Fibroblast of lung (primary cell): ENCODE data around the gene CYP4F11. TPM values are rescaled to one million over a fixed set of nuclear protein-coding genes. Genes with fewer than 3 reads are reported as not detected.
"Not testable (repeated sequence)": the region's sequence is repeated elsewhere in the genome, so short reads cannot be mapped to it uniquely, and the experiment has no call there.

Experiments
- DNase-seq, 2 donors: peaks; one replicate each; pipeline versions ENCODE4 v3.0.0 to v3.0.0-alpha.2; 2010; ENCODE audit warnings: low read depth in 2 of 2
- H2AFZ ChIP-seq: 2 replicates; pipeline ENCODE4 v1.5.1; 2012; ENCODE audit warnings: low read length, control low read depth, inconsistent platforms
- H3K27ac ChIP-seq: 2 replicates; pipeline ENCODE4 v1.5.1; 2011; ENCODE audit warnings: low read length, control low read depth; ENCODE audit not compliant: insufficient read depth
- H3K27me3 ChIP-seq: 2 replicates; pipeline ENCODE4 v1.5.1; 2011; ENCODE audit warnings: mild to moderate bottlenecking, low read length; ENCODE audit not compliant: control insufficient read depth, insufficient read depth
- H3K36me3 ChIP-seq: 2 replicates; pipeline ENCODE4 v1.5.1; 2011; ENCODE audit warnings: low read length; ENCODE audit not compliant: control insufficient read depth, insufficient read depth
- H3K4me1 ChIP-seq: 2 replicates; pipeline ENCODE4 v1.5.1; 2011; ENCODE audit warnings: low read length; ENCODE audit not compliant: control insufficient read depth, insufficient read depth; ENCODE audit errors: extremely low read depth
- H3K4me2 ChIP-seq: 2 replicates; pipeline ENCODE4 v1.5.1; 2011; ENCODE audit warnings: low read length, control low read depth; ENCODE audit not compliant: insufficient read depth; ENCODE audit errors: extremely low read depth
- H3K4me3 ChIP-seq, 4 experiments: fragments of 200-600 bp in 1 of 4; sonication (generic) in 1 of 4; replicated peaks in 1 of 4; 2 replicates each; pipeline ENCODE4 v1.5.1; 2011 to 2016; ENCODE audit warnings: low read length in 4 of 4, low read depth in 3 of 4, mild to moderate bottlenecking in 3 of 4, control low read depth in 2 of 4, inconsistent platforms in 1 of 4, mixed read lengths in 1 of 4; ENCODE audit not compliant: insufficient read depth in 1 of 4; ENCODE audit errors: control extremely low read depth in 1 of 4
- H3K79me2 ChIP-seq: 2 replicates; pipeline ENCODE4 v1.5.1; 2012; ENCODE audit warnings: mild to moderate bottlenecking, low read length, inconsistent platforms; ENCODE audit not compliant: control insufficient read depth, insufficient read depth
- H3K9ac ChIP-seq: 2 replicates; pipeline ENCODE4 v1.5.1; 2011; ENCODE audit warnings: mild to moderate bottlenecking, low read length, control low read depth; ENCODE audit not compliant: insufficient read depth
- H3K9me3 ChIP-seq: 2 replicates; pipeline ENCODE4 v1.5.1; 2012; ENCODE audit warnings: low read depth, low read length; ENCODE audit not compliant: control insufficient read depth, insufficient read depth
- H4K20me1 ChIP-seq: 2 replicates; pipeline ENCODE4 v1.5.1; 2011; ENCODE audit warnings: low read length; ENCODE audit not compliant: control insufficient read depth, insufficient read depth; ENCODE audit errors: extremely low read depth
- EZH2 ChIP-seq: IDR thresholded peaks from 2 replicates; pipeline ENCODE4 v1.5.1; 2012; ENCODE audit warnings: low read length, control low read depth, mild to moderate bottlenecking; ENCODE audit errors: missing control alignments
- polyA plus RNA-seq, 2 donors: library from polyadenylated mRNA; depleted of rRNA in 1 of 2; stranded (reverse) in 1 of 2; unstranded in 1 of 2; fragments of >200 nt; gene quantifications; 2 replicates each; pipeline ENCODE4 v1.2.1, GENCODE V29; 2011 to 2012; ENCODE audit warnings: missing spikeins in 1 of 2
- total RNA-seq: library from RNA; depleted of rRNA; stranded (reverse); fragments of >200 nt; gene quantifications from 2 replicates; pipeline ENCODE4 v1.2.1, GENCODE V29; 2014
- TF ChIP-seq, protein P1 (sequence below), 2 donors: IDR thresholded peaks in 1 of 2; conservative IDR thresholded peaks in 1 of 2; 1 replicate in 1 of 2; 2 replicates in 1 of 2; pipeline ENCODE4 v1.5.1; 2011 to 2012; ENCODE audit warnings: low read length in 2 of 2, control low read depth in 1 of 2, inconsistent platforms in 1 of 2, low read depth in 1 of 2, mild to moderate bottlenecking in 1 of 2

Gene CYP4F11
- total and polyA plus RNA-seq, 2 donors (not counting 1 experiment from before 2014, with no cell fraction given): not detected

DNA sequence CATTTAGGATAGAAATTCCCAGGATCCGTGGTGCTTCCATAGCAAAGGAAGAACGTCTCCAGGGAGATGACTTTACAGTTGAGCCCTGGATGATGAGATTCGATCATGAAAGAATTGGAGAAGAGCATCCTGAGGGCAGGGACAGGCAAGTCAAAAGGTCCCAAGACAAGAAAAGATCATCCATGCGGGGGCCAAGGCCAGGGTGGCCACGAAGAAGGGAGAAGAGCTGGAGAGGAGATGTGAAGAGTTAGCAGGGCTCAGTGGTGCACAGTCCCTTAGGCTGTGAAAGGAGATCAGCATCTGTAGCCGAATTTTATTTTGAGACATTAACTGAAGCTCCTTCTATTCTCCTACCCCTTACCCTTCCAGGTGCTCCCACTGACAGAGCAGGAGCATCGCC lies 43.4 kb upstream of the CYP4F11 start:
- no peak for DNase-seq
- Histone ChIP-seq H3K9me3 (no peaks in the 10 kb centered on the region), H3K27ac (no peak overlapping the region), H3K9ac (no peak overlapping the region), H3K27me3 (no peaks in the 10 kb centered on the region), H3K79me2 (no peaks in the 10 kb centered on the region), H2AFZ (no peak overlapping the region), H3K4me1 (no peaks in the 10 kb centered on the region), H3K4me2 (no peak overlapping the region), H3K36me3 (no peaks in the 10 kb centered on the region), H3K4me3 (no peak overlapping the region), H4K20me1 (no peaks in the 10 kb centered on the region)
- TF ChIP-seq, protein P1, sequence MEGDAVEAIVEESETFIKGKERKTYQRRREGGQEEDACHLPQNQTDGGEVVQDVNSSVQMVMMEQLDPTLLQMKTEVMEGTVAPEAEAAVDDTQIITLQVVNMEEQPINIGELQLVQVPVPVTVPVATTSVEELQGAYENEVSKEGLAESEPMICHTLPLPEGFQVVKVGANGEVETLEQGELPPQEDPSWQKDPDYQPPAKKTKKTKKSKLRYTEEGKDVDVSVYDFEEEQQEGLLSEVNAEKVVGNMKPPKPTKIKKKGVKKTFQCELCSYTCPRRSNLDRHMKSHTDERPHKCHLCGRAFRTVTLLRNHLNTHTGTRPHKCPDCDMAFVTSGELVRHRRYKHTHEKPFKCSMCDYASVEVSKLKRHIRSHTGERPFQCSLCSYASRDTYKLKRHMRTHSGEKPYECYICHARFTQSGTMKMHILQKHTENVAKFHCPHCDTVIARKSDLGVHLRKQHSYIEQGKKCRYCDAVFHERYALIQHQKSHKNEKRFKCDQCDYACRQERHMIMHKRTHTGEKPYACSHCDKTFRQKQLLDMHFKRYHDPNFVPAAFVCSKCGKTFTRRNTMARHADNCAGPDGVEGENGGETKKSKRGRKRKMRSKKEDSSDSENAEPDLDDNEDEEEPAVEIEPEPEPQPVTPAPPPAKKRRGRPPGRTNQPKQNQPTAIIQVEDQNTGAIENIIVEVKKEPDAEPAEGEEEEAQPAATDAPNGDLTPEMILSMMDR (conservative IDR thresholded peaks at IDR 0.05 in 1 of 2, IDR thresholded peaks at IDR 0.05 in 1 of 2; ENCODE audit: low read depth in 1 of 2, low read length in 2 of 2): no peak
- no peak for TF ChIP-seq EZH2

DNA sequence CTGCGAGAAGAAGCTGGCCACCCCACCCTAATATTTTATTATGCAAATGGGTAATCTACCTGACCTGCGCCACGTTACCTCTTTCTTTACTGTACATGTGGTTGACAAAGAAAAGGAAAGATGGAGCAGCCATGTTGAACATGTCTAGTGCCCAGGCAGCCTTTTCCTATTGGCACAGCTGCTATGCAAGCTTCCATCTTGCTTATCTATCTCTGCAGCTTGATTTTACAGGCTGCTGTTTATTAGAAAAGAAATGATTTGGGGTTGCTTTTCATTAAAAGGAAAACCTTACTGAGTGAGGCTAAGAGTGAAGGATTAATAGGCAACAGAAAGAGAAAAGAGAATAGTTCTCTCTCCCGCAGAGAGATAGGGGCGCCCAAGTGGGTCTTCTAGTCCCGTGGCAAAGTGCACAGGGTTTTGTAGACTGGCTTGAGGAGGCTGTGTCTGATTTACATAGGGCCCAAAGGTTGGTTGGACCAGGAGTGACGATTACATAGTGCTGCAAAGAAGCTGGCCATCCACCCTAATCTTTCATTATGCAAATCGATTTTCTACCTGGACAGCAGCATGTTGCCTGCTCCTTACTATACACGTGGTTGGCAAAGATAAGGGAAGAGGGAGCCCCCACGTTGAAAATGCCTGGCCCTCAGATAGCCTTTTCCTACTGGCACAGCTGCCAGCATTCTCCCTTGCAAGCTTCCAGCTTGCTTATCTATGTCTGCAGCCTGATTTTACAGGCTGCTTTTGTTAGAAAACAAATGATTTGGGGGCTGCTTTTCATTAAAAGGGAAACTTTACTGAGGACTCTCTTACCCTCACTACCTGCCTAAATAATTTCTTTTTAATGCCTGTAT lies 42.7 kb upstream of the CYP4F11 start:
- TF ChIP-seq, protein P1 (conservative IDR thresholded peaks at IDR 0.05 in 1 of 2, IDR thresholded peaks at IDR 0.05 in 1 of 2; ENCODE audit: low read depth in 1 of 2, low read length in 2 of 2): no peak
- TF ChIP-seq EZH2: no peak
- Histone ChIP-seq H3K4me3 (no peak overlapping the region), H3K9me3 (no peaks in the 10 kb centered on the region), H3K4me1 (no peaks in the 10 kb centered on the region), H3K36me3 (no peaks in the 10 kb centered on the region), H3K79me2 (no peaks in the 10 kb centered on the region), H3K9ac (no peak overlapping the region), H3K27me3 (no peaks in the 10 kb centered on the region), H2AFZ (no peak overlapping the region), H3K27ac (no peak overlapping the region), H3K4me2 (no peak overlapping the region), H4K20me1 (no peaks in the 10 kb centered on the region)
- DNase-seq: no peak

GRCh38 chr19:15974856-15975255 lies 40.5 kb upstream of the CYP4F11 start:
- Histone ChIP-seq H3K4me3 (no peak overlapping the region), H3K27ac (no peak overlapping the region), H2AFZ (no peak overlapping the region), H4K20me1 (no peaks in the 10 kb centered on the region), H3K4me2 (no peak overlapping the region), H3K4me1 (no peaks in the 10 kb centered on the region), H3K79me2 (no peaks in the 10 kb centered on the region), H3K27me3 (no peaks in the 10 kb centered on the region), H3K9ac (no peak overlapping the region), H3K9me3 (no peaks in the 10 kb centered on the region), H3K36me3 (no peaks in the 10 kb centered on the region)
- DNase-seq: no peak
- TF ChIP-seq, protein P1 (conservative IDR thresholded peaks at IDR 0.05 in 1 of 2, IDR thresholded peaks at IDR 0.05 in 1 of 2; ENCODE audit: low read depth in 1 of 2, low read length in 2 of 2): no peak
- TF ChIP-seq EZH2: no peak

GRCh38 chr19:15972043-15972442 lies 37.7 kb upstream of the CYP4F11 start:
- not testable (repeated sequence) for H2AFZ ChIP-seq, H3K36me3 ChIP-seq, H3K9me3 ChIP-seq, H3K27me3 ChIP-seq, H3K4me2 ChIP-seq, H3K9ac ChIP-seq, H3K79me2 ChIP-seq, H3K27ac ChIP-seq, DNase-seq, H3K4me1 ChIP-seq, H3K4me3 ChIP-seq, H4K20me1 ChIP-seq
